ENCODE data around the gene RAD51AP1. TPM values are rescaled to one million over a fixed set of nuclear protein-coding genes. Genes with fewer than 3 reads are reported as not detected.
"Not testable (repeated sequence)": the region's sequence is repeated elsewhere in the genome, so short reads cannot be mapped to it uniquely, and the experiment has no call there.

The RAD51AP1 gene
- total RNA-seq, 1 donor: 2.2 TPM

DNA sequence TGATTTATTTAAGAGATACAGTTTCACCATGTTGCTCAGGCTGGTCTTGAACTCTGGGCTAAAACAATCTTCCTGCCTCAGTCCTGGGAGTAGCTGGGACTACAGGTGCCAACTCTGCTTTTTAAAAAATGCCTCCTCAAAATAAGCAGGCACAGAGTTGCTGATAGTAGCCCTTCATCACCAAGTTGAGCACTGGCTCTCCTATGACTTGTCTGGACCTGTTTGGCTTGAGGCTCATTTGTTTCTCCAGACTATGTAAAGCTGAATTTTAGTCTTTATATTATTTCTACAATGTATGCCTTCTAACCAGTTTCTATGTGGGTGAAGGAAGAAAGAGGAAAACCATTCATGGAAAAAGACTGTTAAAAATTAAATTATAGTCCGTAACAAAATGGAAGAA, 39.5 kb upstream of the RAD51AP1 start:
- no peak overlapping the region for H2AFZ ChIP-seq (ENCODE audit: low read length)
- DNase-seq (ENCODE audit: insufficient read length, low spot score, missing footprints): no peak
- H3K36me3 ChIP-seq (ENCODE audit: insufficient read depth, low read length): peaks cover 32% of the 10 kb centered on the region
- no peak overlapping the region for H3K27ac ChIP-seq (ENCODE audit: low read depth, low read length)
- no peaks in the 10 kb centered on the region for H3K9me3 ChIP-seq (ENCODE audit: low read depth, low read length)
- TF ChIP-seq, protein P1, sequence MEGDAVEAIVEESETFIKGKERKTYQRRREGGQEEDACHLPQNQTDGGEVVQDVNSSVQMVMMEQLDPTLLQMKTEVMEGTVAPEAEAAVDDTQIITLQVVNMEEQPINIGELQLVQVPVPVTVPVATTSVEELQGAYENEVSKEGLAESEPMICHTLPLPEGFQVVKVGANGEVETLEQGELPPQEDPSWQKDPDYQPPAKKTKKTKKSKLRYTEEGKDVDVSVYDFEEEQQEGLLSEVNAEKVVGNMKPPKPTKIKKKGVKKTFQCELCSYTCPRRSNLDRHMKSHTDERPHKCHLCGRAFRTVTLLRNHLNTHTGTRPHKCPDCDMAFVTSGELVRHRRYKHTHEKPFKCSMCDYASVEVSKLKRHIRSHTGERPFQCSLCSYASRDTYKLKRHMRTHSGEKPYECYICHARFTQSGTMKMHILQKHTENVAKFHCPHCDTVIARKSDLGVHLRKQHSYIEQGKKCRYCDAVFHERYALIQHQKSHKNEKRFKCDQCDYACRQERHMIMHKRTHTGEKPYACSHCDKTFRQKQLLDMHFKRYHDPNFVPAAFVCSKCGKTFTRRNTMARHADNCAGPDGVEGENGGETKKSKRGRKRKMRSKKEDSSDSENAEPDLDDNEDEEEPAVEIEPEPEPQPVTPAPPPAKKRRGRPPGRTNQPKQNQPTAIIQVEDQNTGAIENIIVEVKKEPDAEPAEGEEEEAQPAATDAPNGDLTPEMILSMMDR (IDR thresholded peaks at IDR 0.05; ENCODE audit: extremely low read depth, low read depth, low read length): no peak
- H4K20me1 ChIP-seq (ENCODE audit: insufficient read depth, low read length): no peaks in the 10 kb centered on the region
- H3K4me2 ChIP-seq (ENCODE audit: insufficient read depth, low read length): no peak overlapping the region
- no peaks in the 10 kb centered on the region for H3K4me1 ChIP-seq (ENCODE audit: insufficient read depth, low read length)
- H3K27me3 ChIP-seq (ENCODE audit: insufficient read depth, low read length): no peaks in the 10 kb centered on the region
- no peak overlapping the region for H3K4me3 ChIP-seq (ENCODE audit: insufficient read depth, low read length)
- H3K79me2 ChIP-seq (ENCODE audit: insufficient read depth, low read length): no peaks in the 10 kb centered on the region

DNA sequence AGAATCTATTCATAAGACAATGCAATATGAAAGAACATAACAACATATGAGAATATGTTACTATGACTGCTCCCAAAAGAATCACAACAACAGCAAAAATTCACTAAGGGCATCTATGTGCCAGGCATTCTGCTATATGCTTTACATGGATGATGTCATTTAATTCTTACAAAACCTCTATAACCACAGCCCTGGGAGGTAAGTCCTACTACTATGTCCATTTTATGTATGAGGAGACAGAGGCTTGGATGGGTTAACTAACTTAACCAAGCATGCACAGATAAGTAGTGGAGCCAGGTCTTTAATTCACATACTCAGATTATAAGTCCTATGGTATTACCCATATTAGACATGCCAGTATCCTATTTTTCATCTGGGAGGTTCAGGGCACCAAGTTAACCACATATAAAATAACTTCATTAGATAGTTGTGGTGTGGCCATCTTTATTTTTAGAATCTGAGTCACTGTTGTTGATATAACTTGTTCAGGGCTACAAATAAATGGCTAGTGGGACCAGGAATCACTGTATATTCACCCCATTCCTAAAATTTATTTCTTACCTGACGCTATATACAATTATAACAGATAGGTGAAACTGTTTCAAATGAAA, 33.2 kb upstream of the RAD51AP1 start:
- DNase-seq (ENCODE audit: insufficient read length, low spot score, missing footprints): peak; percentile 82
- Histone ChIP-seq H3K4me3 (ENCODE audit: insufficient read depth, low read length) (no peak overlapping the region), H3K79me2 (ENCODE audit: insufficient read depth, low read length) (no peaks in the 10 kb centered on the region), H3K27me3 (ENCODE audit: insufficient read depth, low read length) (no peaks in the 10 kb centered on the region), H3K4me2 (ENCODE audit: insufficient read depth, low read length) (peak overlapping the region; percentile 47), H4K20me1 (ENCODE audit: insufficient read depth, low read length) (peaks cover 10% of the 10 kb centered on the region), H3K9me3 (ENCODE audit: low read depth, low read length) (no peaks in the 10 kb centered on the region), H3K36me3 (ENCODE audit: insufficient read depth, low read length) (peaks cover 12% of the 10 kb centered on the region), H3K27ac (ENCODE audit: low read depth, low read length) (peak overlapping the region; percentile 42), H3K4me1 (ENCODE audit: insufficient read depth, low read length) (peaks cover 20% of the 10 kb centered on the region), H2AFZ (ENCODE audit: low read length) (no peak overlapping the region)
- TF ChIP-seq, protein P1 (IDR thresholded peaks at IDR 0.05; ENCODE audit: extremely low read depth, low read depth, low read length): no peak

DNA sequence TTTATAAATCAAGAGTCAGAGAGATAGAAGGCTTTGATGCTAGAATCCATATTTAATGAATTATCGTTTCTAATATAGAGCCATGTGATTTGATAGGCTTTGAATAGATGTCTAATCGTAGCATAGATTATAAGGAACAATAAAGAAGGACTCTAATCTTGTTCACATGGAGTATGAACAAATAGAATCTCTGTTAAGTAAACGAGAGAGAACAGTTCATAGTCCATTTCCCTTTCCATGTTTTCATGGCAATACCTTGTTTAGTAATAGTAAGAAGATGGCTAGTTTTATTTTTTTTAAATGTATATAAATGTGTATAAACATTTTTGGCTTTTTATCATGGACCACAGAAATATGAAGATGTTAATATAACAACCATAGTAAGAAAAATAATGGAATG, 32.3 kb upstream of the RAD51AP1 start:
- Histone ChIP-seq H3K4me2 (ENCODE audit: insufficient read depth, low read length) (peak overlapping the region; percentile 17), H3K36me3 (ENCODE audit: insufficient read depth, low read length) (peaks cover 12% of the 10 kb centered on the region), H3K4me3 (ENCODE audit: insufficient read depth, low read length) (no peak overlapping the region), H3K79me2 (ENCODE audit: insufficient read depth, low read length) (no peaks in the 10 kb centered on the region), H3K27me3 (ENCODE audit: insufficient read depth, low read length) (no peaks in the 10 kb centered on the region), H3K27ac (ENCODE audit: low read depth, low read length) (no peak overlapping the region), H3K9me3 (ENCODE audit: low read depth, low read length) (no peaks in the 10 kb centered on the region), H2AFZ (ENCODE audit: low read length) (no peak overlapping the region), H3K4me1 (ENCODE audit: insufficient read depth, low read length) (peaks cover 20% of the 10 kb centered on the region), H4K20me1 (ENCODE audit: insufficient read depth, low read length) (peaks cover 10% of the 10 kb centered on the region)
- no peak for DNase-seq (ENCODE audit: insufficient read length, low spot score, missing footprints)
- TF ChIP-seq, protein P1 (IDR thresholded peaks at IDR 0.05; ENCODE audit: extremely low read depth, low read depth, low read length): no peak

DNA sequence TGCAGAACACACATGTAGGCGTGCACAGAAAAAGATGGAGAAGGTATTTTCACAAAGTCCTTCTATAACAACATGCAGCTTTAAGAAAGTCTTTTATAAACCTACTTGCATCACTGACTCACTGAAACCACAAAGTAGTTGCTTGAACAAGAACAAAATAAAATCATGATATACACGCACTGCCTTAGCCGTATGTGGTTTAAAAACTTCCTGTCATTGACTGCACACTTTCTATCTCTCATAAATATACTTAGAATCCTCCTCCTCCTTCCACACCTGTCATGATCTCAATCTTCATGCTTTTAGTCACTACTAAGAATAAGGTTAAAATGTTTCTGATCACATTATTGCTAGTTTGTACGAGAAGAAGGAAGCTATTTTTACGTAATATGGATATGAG, 31.8 kb upstream of the RAD51AP1 start:
- peaks cover 12% of the 10 kb centered on the region for H3K36me3 ChIP-seq (ENCODE audit: insufficient read depth, low read length)
- H2AFZ ChIP-seq (ENCODE audit: low read length): no peak overlapping the region
- peaks cover 10% of the 10 kb centered on the region for H4K20me1 ChIP-seq (ENCODE audit: insufficient read depth, low read length)
- H3K79me2 ChIP-seq (ENCODE audit: insufficient read depth, low read length): no peaks in the 10 kb centered on the region
- H3K27me3 ChIP-seq (ENCODE audit: insufficient read depth, low read length): no peaks in the 10 kb centered on the region
- peaks cover 20% of the 10 kb centered on the region for H3K4me1 ChIP-seq (ENCODE audit: insufficient read depth, low read length)
- no peak overlapping the region for H3K4me3 ChIP-seq (ENCODE audit: insufficient read depth, low read length)
- peak; percentile 79 for DNase-seq (ENCODE audit: insufficient read length, low spot score, missing footprints)
- TF ChIP-seq, protein P1 (IDR thresholded peaks at IDR 0.05; ENCODE audit: extremely low read depth, low read depth, low read length): no peak
- H3K9me3 ChIP-seq (ENCODE audit: low read depth, low read length): no peaks in the 10 kb centered on the region
- H3K27ac ChIP-seq (ENCODE audit: low read depth, low read length): peak overlapping the region; percentile 49
- peak overlapping the region; percentile 17 for H3K4me2 ChIP-seq (ENCODE audit: insufficient read depth, low read length)

DNA sequence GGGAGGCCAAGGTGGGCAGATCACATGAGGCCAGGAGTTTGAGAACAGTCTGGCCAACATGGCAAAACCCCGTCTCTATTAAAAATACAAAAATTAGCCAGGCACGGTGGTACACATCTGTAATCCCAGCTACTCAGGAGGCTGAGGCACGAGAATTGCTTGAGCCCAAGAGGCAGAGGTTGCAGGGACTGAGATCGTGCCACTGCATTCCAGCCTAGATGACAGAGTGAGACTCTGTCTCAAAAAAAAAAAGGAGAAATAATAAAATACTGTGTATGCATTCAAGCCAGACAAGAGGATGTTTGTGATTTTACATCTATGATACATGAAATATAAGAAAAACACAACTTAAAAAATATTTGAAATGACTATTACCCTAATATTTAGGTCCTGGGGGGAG, 30.2 kb upstream of the RAD51AP1 start:
- H3K27ac ChIP-seq (ENCODE audit: low read depth, low read length); H2AFZ ChIP-seq (ENCODE audit: low read length); DNase-seq (ENCODE audit: insufficient read length, low spot score, missing footprints); H3K36me3 ChIP-seq (ENCODE audit: insufficient read depth, low read length); H3K9me3 ChIP-seq (ENCODE audit: low read depth, low read length); H3K27me3 ChIP-seq (ENCODE audit: insufficient read depth, low read length); H3K4me2 ChIP-seq (ENCODE audit: insufficient read depth, low read length); H3K4me3 ChIP-seq (ENCODE audit: insufficient read depth, low read length); H3K79me2 ChIP-seq (ENCODE audit: insufficient read depth, low read length): not testable (repeated sequence)
- peaks cover 10% of the 10 kb centered on the region for H4K20me1 ChIP-seq (ENCODE audit: insufficient read depth, low read length)
- peaks cover 20% of the 10 kb centered on the region for H3K4me1 ChIP-seq (ENCODE audit: insufficient read depth, low read length)

DNA sequence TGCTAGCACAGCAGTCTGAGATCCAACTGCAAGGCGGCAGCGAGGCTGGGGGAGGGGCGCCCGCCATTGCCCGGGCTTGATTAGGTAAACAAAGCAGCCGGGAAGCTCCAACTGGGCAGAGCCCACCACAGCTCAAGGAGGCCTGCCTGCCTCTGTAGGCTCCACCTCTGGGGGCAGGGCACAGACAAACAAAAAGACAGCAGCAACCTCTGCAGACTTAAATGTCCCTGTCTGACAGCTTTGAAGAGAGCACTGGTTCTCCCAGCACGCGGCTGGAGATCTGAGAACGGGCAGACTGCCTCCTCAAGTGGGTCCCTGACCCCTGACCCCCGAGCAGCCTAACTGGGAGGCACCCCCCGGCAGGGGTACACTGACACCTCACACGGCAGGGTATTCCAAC, 29.4 kb upstream of the RAD51AP1 start:
- H2AFZ ChIP-seq (ENCODE audit: low read length); H3K27me3 ChIP-seq (ENCODE audit: insufficient read depth, low read length); H3K27ac ChIP-seq (ENCODE audit: low read depth, low read length); H3K4me3 ChIP-seq (ENCODE audit: insufficient read depth, low read length); H3K9me3 ChIP-seq (ENCODE audit: low read depth, low read length); DNase-seq (ENCODE audit: insufficient read length, low spot score, missing footprints); H3K36me3 ChIP-seq (ENCODE audit: insufficient read depth, low read length); H3K4me2 ChIP-seq (ENCODE audit: insufficient read depth, low read length); H3K79me2 ChIP-seq (ENCODE audit: insufficient read depth, low read length): not testable (repeated sequence)
- Histone ChIP-seq H3K4me1 (ENCODE audit: insufficient read depth, low read length) (peaks cover 20% of the 10 kb centered on the region), H4K20me1 (ENCODE audit: insufficient read depth, low read length) (peaks cover 10% of the 10 kb centered on the region)
